ENCODE data around the gene FOXO1.

- TF ChIP-seq CTCF (IDR thresholded peaks at IDR 0.05; ENCODE audit: low read depth, low read length) (no peak), POLR2A (IDR thresholded peaks at IDR 0.05; ENCODE audit: extremely low read depth, insufficient read length) (no peak), MAX (IDR thresholded peaks at IDR 0.05; ENCODE audit: low read depth, low read length) (0 out of 2 replicates have a peak, but pooled peaks have one; percentile 13)
Measured at GRCh38 chr13:40562975-40563349, 103.5 kb downstream of the FOXO1 start.
